GM10266 (cell line): ENCODE data around the gene TSPYL1.
"Not testable (repeated sequence)": the region's sequence is repeated elsewhere in the genome, so short reads cannot be mapped to it uniquely, and the experiment has no call there.

ENCODE experiments used
- DNase-seq: peaks from one replicate; pipeline ENCODE4 v3.0.0; 2012; ENCODE audit errors: extremely low spot score
- TF ChIP-seq, protein P1 (sequence below): IDR thresholded peaks from 2 replicates; pipeline ENCODE4 v1.5.1; 2012; ENCODE audit warnings: mild to moderate bottlenecking, low read depth; ENCODE audit not compliant: control insufficient read depth, insufficient read depth; ENCODE audit errors: missing control alignments

The TSPYL1 gene

DNA sequence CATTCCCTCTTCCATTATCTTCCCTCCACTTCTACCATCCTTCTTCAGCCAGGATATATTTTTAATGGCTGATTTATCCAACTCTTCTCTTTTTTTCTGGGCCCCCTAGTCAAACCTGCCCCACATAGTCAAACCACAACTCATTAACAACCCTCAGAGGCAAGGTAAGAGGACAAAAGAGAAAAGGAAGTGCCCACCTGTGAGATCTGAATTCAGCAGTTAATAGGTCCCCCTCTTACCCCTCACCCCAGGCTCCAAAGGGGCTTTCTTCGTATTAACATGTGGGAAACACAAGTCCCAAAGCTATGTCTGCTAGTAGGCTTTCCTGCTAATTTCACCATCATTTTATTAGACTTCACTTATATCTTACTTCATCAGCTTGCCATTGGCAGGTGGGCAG lies 44.1 kb upstream of the TSPYL1 start:
- TF ChIP-seq, protein P1, sequence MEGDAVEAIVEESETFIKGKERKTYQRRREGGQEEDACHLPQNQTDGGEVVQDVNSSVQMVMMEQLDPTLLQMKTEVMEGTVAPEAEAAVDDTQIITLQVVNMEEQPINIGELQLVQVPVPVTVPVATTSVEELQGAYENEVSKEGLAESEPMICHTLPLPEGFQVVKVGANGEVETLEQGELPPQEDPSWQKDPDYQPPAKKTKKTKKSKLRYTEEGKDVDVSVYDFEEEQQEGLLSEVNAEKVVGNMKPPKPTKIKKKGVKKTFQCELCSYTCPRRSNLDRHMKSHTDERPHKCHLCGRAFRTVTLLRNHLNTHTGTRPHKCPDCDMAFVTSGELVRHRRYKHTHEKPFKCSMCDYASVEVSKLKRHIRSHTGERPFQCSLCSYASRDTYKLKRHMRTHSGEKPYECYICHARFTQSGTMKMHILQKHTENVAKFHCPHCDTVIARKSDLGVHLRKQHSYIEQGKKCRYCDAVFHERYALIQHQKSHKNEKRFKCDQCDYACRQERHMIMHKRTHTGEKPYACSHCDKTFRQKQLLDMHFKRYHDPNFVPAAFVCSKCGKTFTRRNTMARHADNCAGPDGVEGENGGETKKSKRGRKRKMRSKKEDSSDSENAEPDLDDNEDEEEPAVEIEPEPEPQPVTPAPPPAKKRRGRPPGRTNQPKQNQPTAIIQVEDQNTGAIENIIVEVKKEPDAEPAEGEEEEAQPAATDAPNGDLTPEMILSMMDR = no peak

DNA sequence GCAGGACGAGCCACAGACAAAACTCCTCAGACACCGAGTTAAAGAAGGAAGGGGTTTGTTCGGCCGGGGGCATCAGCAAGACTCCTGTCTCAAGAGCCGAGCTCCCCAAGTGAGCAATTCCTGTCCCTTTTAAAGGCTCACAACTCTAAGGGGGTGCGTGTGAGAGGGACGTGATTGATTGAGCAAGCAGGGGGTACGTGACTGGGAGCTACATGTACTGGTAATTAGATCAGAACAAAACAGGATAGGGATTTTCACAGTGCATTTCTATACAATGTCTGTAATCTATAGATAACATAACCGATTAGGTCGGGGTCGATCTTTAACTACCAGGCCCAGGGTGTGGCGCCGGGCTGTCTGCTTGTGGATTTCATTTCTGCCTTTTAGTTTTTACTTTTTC lies 42.2 kb upstream of the TSPYL1 start:
- not testable (repeated sequence) for DNase-seq

More for the DNA sequence above, 44.1 kb upstream of the TSPYL1 start:
- no peak for DNase-seq

DNA sequence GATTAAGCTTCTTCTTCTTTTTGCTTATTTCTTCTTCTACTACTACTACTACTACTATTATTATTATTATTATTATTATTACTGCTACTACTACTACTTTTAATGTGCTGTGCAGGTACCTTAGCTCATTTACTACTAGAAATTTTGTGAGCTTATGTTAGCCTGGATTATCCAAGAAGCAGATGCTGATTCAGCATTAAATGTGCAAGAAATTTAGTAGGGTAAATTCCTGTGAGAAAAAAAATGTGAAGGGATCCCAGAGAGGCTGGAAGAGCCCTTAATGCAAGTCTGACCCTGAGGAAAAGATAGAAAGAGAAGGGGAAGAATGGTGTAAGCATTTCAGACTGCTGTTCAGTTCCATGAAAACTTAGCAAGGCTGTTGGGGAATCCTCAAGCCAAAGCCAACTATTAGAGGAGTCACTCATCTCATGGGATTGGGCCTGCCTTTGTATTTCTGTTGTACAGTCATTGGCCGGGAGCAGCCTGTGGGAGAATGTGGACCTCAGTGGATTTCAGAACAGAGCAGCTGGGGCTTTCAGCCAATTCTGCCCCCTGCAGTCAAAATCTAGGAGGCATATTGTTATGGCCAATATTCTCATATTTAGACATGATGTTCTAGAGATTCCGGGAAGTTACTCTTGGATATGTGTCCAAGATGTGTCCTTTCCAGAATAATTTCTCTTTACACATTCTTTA lies 37.2 kb upstream of the TSPYL1 start:
- DNase-seq = no peak
- TF ChIP-seq, protein P1 = no peak

DNA sequence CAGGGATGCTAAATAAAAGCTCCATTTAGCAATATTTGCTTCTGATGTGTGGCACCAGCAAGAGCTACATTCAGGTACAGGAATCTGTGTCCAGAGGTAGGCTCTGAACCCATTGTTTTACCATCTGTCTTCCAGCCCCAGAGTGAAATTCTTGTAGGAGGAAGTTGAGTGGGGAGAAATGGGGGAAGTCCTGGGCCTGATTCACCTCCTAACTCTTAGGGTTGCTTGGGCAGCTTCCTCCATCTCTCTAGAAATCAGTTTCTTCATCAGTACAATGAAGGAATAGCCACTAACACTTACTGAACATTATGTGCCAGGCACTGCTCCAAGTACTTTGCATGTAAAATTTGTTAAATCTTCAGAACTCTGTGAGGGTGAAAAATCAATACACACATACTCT lies 35.1 kb upstream of the TSPYL1 start:
- DNase-seq = no peak
- TF ChIP-seq, protein P1 = no peak

DNA sequence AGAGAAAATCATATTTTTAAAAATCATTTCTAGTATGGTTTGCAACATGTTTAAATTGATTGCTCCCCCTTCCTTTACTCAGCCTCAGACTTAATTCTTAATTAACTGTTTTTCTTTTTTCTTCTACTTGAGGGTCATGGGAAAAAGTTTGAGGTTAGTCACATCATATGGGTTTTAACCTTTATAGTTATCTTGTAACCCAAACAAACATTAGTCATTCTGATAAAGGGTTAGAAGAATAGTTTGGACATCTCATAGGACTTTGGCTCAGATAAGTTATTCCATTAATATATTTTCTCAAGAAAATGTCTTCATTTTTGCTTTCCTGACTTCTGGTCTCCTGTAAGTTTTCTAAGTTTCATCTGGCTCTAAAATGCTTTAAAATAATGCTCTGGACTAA lies 34.5 kb upstream of the TSPYL1 start:
- DNase-seq = no peak
- TF ChIP-seq, protein P1 = no peak

DNA sequence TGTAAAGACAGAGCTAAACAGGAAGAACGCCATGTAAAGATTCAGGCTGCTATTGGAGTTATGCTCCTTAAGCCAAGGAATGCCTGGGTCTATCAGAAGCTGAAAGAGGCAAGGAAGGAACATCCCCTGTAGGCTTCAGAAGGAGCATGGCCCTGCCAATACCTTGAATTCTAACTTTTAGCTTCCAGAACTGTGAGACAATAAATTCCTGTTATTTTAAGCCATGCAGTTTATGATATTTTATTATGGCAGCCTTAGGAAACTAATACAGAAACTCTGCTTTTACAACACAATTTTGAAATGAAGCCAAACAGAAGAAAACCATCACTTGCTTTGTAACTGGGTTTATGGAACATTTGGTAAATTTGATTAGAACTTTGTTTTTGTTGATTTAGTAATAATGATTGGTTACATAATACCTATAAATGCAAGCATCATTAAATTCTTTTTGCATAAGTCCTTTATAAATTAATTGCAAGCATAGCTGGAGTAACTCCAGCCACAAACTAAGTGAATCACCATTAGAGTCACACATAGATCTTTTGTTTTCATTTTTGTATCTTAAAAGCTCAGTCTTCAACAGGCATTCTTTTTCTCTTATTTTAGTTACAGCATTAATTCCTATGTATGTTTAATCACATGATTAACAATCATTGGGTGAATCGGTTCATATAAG lies 33.5 kb upstream of the TSPYL1 start:
- TF ChIP-seq, protein P1 = no peak
- DNase-seq = no peak

DNA sequence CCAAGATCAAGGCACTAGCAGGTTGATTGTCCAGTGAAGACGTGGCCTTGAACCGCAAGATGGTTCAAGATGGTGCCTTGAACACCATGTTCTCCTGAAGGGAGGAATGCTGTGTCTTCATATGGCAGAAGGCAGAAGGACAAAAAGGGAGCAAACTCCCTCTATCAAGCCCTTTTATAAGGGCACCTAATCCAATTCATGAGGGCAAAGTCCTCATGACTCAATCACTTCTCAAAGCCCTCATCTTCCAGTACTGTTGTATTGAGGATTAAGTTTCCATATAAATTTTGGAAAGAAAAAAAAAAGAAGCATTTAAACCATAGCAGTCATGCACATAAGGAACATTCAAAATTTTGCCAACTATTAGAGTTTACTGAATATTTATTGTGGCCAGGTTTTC lies 29.9 kb upstream of the TSPYL1 start:
- no peak for DNase-seq
- TF ChIP-seq, protein P1 = no peak
